ENCODE results near the gene WWOX. TPM values are rescaled to one million over a fixed set of nuclear protein-coding genes. Genes with fewer than 3 reads are reported as not detected.

Gene WWOX
- total and polyA plus RNA-seq, 2 donors: 15.4 to 23.9 TPM

DNA sequence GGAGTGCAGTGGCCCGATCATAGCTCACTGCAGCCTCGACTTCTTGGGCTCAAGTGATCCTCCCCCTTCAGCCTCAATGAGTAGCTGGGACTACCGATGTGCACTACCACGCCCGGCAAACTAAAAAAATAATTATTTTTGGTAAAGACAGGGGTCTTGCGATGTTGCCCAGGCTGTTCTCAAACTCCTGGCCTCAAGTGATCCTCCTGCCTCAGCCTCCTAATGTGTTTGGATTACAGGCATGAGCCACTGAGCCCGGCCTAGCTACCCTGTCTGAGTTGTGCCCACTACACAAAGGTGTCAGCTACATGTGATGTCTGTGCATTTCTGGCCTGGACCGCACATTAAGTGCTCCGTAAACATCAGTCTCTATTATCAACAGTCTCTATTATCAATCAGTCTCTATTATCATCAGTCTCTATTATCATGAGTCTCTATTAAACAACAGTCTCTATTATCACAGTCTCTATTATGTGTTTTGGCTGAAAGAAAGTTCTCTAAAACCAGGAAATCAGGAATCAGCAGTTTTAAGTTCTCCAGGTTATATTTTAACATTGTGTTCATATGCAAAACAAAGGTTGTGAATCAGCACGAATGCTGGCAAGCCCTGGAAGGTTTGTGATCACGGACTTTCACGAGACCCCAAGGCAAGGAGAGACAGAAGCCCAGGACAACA is 721 bp upstream of the WWOX start:
- peak overlapping the region; percentile 92 to 94 for H3K27ac ChIP-seq (ENCODE audit: low read depth in 1 of 2, low read length in 1 of 2)
- no peak for DNase-seq (ENCODE audit: low read depth in 6 of 9, low spot score in 9 of 9)
- H3K4me1 ChIP-seq (ENCODE audit: control insufficient read depth in 2 of 2, insufficient read depth in 2 of 2, low read length in 2 of 2): peaks cover 5 to 8% of the 10 kb centered on the region in 2 donors
- H3K9me3 ChIP-seq (ENCODE audit: control insufficient read depth in 2 of 2, insufficient read depth in 1 of 2, low read length in 1 of 2): no peaks in the 10 kb centered on the region
- H3K4me3 ChIP-seq (ENCODE audit: low read length in 2 of 2): peak overlapping the region; percentile 91 to 92
- WGBS: 74% methylated on average over 12 of the region's 12 CpGs
- H3K36me3 ChIP-seq (ENCODE audit: control insufficient read depth in 2 of 2, insufficient read depth in 2 of 2, low read length in 1 of 2): no peaks in the 10 kb centered on the region
- H3K27me3 ChIP-seq (ENCODE audit: control insufficient read depth in 2 of 2, insufficient read depth in 1 of 2, low read length in 1 of 2): no peaks in the 10 kb centered on the region

DNA sequence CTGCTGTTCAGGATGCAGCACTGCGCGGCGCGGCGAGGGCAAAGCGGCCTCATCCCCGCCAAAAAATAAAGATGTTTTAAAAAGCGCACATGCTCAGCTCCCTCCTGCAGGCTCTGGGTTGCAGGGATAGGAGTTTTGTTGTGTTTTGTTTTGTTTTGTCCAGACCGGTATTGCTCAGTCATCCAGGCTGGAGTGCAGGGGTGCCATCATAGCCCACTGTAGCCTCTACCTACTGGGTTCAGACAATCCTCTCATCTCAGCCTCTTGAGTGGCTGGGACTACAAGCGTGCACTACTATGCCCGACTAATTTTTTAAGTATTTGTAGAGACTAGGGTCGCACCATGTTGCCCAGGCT is 636 bp downstream of the WWOX start:
- peak overlapping the region; percentile 91 to 92 for H3K4me3 ChIP-seq (ENCODE audit: low read length in 2 of 2)
- H3K27ac ChIP-seq (ENCODE audit: low read depth in 1 of 2, low read length in 1 of 2): peak overlapping the region; percentile 92 to 94
- DNase-seq (ENCODE audit: low read depth in 6 of 9, low spot score in 9 of 9): peak in 1 of 9 donors; percentile 16
- WGBS: 10% methylated on average over 12 of the region's 12 CpGs
- peaks cover 5 to 8% of the 10 kb centered on the region in 2 donors for H3K4me1 ChIP-seq (ENCODE audit: control insufficient read depth in 2 of 2, insufficient read depth in 2 of 2, low read length in 2 of 2)
- H3K36me3 ChIP-seq (ENCODE audit: control insufficient read depth in 2 of 2, insufficient read depth in 2 of 2, low read length in 1 of 2): no peaks in the 10 kb centered on the region
- no peaks in the 10 kb centered on the region for H3K27me3 ChIP-seq (ENCODE audit: control insufficient read depth in 2 of 2, insufficient read depth in 1 of 2, low read length in 1 of 2)
- no peaks in the 10 kb centered on the region for H3K9me3 ChIP-seq (ENCODE audit: control insufficient read depth in 2 of 2, insufficient read depth in 1 of 2, low read length in 1 of 2)

DNA sequence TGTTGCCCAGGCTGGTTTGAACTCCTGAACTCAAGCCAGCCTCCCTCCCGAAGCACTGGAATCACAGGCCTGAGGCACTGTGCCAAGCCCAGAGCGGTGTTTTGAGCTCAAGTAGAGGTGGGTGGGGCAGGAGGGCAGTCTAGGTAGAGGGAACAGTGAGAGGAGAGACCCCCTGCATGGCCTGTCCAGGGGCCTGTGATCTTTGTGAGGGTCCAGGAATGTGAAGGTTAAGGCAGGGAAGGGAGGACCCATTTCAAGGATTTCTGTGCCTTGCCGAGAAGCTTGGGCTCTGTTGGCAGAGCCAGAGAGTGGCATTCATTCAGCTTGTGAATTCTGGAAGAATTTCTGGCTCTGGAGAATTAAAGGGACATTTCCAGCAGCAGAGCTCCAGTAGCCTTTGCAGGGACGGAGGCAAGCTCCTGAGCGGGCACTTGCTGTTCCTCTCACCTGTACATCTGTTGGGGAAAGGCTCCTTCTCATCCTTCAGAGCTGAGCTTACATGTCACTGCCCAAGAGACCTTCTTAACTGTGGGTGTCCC is 2.7 kb downstream of the WWOX start:
- Histone ChIP-seq H3K36me3 (ENCODE audit: control insufficient read depth in 2 of 2, insufficient read depth in 2 of 2, low read length in 1 of 2) (no peaks in the 10 kb centered on the region), H3K4me1 (ENCODE audit: control insufficient read depth in 2 of 2, insufficient read depth in 2 of 2, low read length in 2 of 2) (peaks cover 5 to 8% of the 10 kb centered on the region in 2 donors), H3K4me3 (ENCODE audit: low read length in 2 of 2) (no peak overlapping the region), H3K27ac (ENCODE audit: low read depth in 1 of 2, low read length in 1 of 2) (no peak overlapping the region), H3K27me3 (ENCODE audit: control insufficient read depth in 2 of 2, insufficient read depth in 1 of 2, low read length in 1 of 2) (no peaks in the 10 kb centered on the region), H3K9me3 (ENCODE audit: control insufficient read depth in 2 of 2, insufficient read depth in 1 of 2, low read length in 1 of 2) (no peaks in the 10 kb centered on the region)
- WGBS: 97% methylated on average over 5 of the region's 5 CpGs
- no peak for DNase-seq (ENCODE audit: low read depth in 6 of 9, low spot score in 9 of 9)

DNA sequence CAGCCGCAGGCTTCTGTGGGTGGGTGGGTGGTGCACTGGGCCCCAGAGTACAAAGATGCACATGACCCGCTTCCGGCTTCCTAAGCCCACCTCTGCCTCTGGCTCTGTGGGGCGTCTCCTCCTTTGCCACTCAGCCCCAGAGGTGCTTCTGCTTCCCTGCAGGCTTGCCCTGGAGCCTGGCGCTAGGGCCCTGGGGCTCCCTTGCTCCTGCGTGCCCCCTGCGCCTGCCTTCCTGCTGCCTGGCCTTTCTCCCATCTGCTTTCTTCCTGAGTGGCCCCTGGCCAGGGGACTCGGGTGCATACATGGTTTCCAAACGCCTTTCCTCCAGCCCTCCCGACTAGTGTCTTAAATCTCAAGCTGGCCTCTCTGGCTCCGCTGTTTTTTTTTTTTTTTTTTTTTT is 3.4 kb downstream of the WWOX start:
- Histone ChIP-seq H3K4me3 (ENCODE audit: low read length in 2 of 2) (no peak overlapping the region), H3K36me3 (ENCODE audit: control insufficient read depth in 2 of 2, insufficient read depth in 2 of 2, low read length in 1 of 2) (no peaks in the 10 kb centered on the region), H3K4me1 (ENCODE audit: control insufficient read depth in 2 of 2, insufficient read depth in 2 of 2, low read length in 2 of 2) (peaks cover 5 to 8% of the 10 kb centered on the region in 2 donors), H3K9me3 (ENCODE audit: control insufficient read depth in 2 of 2, insufficient read depth in 1 of 2, low read length in 1 of 2) (no peaks in the 10 kb centered on the region), H3K27me3 (ENCODE audit: control insufficient read depth in 2 of 2, insufficient read depth in 1 of 2, low read length in 1 of 2) (no peaks in the 10 kb centered on the region), H3K27ac (ENCODE audit: low read depth in 1 of 2, low read length in 1 of 2) (no peak overlapping the region)
- WGBS: 90% methylated on average over 11 of the region's 11 CpGs
- DNase-seq (ENCODE audit: low read depth in 6 of 9, low spot score in 9 of 9): no peak

DNA sequence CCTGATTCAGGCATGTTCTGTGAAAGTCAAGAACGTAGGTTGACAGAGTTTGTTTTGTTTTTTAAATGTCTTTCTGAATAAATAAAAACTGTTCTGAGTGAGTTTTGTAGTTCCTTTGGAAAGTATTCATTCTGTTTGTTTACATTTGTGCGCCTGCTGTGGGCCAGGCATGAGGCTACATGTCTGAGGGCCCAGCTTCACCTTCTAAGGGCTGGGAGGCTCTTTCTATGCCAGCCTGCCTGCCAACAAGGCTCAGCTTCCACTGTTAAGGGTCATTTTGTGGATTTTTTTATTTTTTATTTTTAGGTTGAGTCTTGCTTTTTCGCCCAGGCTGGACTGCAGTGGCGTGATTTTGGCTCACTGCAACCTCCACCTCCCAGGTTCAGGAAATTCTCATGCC is 6.1 kb downstream of the WWOX start:
- H3K9me3 ChIP-seq (ENCODE audit: control insufficient read depth in 2 of 2, insufficient read depth in 1 of 2, low read length in 1 of 2): no peaks in the 10 kb centered on the region
- 81% methylated on average over 4 of the region's 4 CpGs for WGBS
- no peak for DNase-seq (ENCODE audit: low read depth in 6 of 9, low spot score in 9 of 9)
- H3K4me3 ChIP-seq (ENCODE audit: low read length in 2 of 2): no peak overlapping the region
- H3K27ac ChIP-seq (ENCODE audit: low read depth in 1 of 2, low read length in 1 of 2): no peak overlapping the region
- H3K4me1 ChIP-seq (ENCODE audit: control insufficient read depth in 2 of 2, insufficient read depth in 2 of 2, low read length in 2 of 2): peaks cover under 1 to 1% of the 10 kb centered on the region in 2 donors
- H3K36me3 ChIP-seq (ENCODE audit: control insufficient read depth in 2 of 2, insufficient read depth in 2 of 2, low read length in 1 of 2): peaks cover 0 to 6% of the 10 kb centered on the region in 2 donors
- H3K27me3 ChIP-seq (ENCODE audit: control insufficient read depth in 2 of 2, insufficient read depth in 1 of 2, low read length in 1 of 2): no peaks in the 10 kb centered on the region

DNA sequence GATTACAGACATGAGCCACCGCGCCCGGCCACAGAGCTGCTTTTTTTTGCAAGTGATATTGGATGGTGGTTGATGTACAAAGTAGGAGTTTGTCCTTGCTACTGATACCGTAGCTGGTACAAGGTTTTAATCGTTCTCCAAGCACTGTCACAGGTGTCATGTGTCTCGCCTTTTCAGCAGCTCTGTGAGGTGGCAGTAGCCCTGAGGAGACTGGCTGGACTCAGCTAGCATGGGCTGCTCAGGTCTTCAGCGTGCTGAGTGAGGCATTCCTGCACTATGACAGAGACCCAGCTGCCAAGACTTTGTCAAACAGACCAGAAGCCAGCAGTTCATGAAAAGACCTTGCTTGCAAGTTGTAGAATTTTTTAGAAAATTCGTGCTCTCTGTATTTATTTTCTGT is 7.2 kb downstream of the WWOX start:
- 89% methylated on average over 8 of the region's 8 CpGs for WGBS
- no peaks in the 10 kb centered on the region for H3K9me3 ChIP-seq (ENCODE audit: control insufficient read depth in 2 of 2, insufficient read depth in 1 of 2, low read length in 1 of 2)
- no peak for DNase-seq (ENCODE audit: low read depth in 6 of 9, low spot score in 9 of 9)
- H3K4me3 ChIP-seq (ENCODE audit: low read length in 2 of 2): no peak overlapping the region
- no peak overlapping the region for H3K27ac ChIP-seq (ENCODE audit: low read depth in 1 of 2, low read length in 1 of 2)
- no peaks in the 10 kb centered on the region for H3K4me1 ChIP-seq (ENCODE audit: control insufficient read depth in 2 of 2, insufficient read depth in 2 of 2, low read length in 2 of 2)
- H3K27me3 ChIP-seq (ENCODE audit: control insufficient read depth in 2 of 2, insufficient read depth in 1 of 2, low read length in 1 of 2): no peaks in the 10 kb centered on the region
- peaks cover 2 to 9% of the 10 kb centered on the region in 2 donors for H3K36me3 ChIP-seq (ENCODE audit: control insufficient read depth in 2 of 2, insufficient read depth in 2 of 2, low read length in 1 of 2)

DNA sequence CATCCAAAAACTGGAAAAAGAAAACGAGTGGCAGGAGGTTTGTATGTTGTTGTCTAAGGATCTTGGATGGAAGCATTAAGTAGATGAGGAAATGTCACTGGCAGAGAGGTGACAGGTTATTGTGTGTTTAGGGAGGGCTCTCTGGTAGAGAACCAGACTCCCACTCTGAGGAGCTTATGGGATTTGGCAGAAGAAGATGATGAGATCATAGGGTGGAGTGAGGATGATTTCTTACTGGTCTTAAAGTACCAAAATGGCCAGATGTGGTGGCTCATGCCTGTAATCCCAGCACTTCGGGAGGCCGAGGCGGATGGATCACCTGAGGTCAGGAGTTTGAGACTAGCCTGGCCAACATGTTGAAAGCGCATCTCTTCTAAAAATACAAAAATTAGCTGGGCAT is 9.0 kb downstream of the WWOX start:
- Histone ChIP-seq H3K4me3 (ENCODE audit: low read length in 2 of 2) (no peak overlapping the region), H3K27me3 (ENCODE audit: control insufficient read depth in 2 of 2, insufficient read depth in 1 of 2, low read length in 1 of 2) (no peaks in the 10 kb centered on the region), H3K27ac (ENCODE audit: low read depth in 1 of 2, low read length in 1 of 2) (no peak overlapping the region), H3K36me3 (ENCODE audit: control insufficient read depth in 2 of 2, insufficient read depth in 2 of 2, low read length in 1 of 2) (peaks cover 2 to 22% of the 10 kb centered on the region in 2 donors), H3K4me1 (ENCODE audit: control insufficient read depth in 2 of 2, insufficient read depth in 2 of 2, low read length in 2 of 2) (no peaks in the 10 kb centered on the region), H3K9me3 (ENCODE audit: control insufficient read depth in 2 of 2, insufficient read depth in 1 of 2, low read length in 1 of 2) (no peaks in the 10 kb centered on the region)
- no peak for DNase-seq (ENCODE audit: low read depth in 6 of 9, low spot score in 9 of 9)
- WGBS: 99% methylated on average over 5 of the region's 5 CpGs

DNA sequence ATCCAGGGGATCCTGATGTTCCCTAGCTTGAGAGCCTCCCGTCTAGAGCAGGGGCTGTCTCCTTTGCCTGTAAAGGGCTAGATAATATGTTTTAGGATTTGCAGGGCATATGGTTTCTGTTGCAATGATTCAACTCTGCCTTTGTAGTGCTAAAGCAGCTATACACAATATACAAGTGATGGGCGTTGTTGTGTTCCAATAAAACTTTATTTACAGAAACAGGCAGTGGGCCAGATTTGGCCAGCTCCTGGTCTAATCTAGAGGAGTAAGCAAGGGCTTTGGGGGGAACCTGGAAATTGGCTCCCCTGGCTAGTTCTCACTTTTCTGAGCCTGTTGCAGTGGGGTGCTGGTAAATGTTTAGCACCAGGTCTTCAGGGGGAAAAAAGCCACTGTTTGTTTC is 13.8 kb downstream of the WWOX start:
- H3K27ac ChIP-seq (ENCODE audit: low read depth in 1 of 2, low read length in 1 of 2): no peak overlapping the region
- 97% methylated on average over 2 of the region's 2 CpGs for WGBS
- H3K27me3 ChIP-seq (ENCODE audit: control insufficient read depth in 2 of 2, insufficient read depth in 1 of 2, low read length in 1 of 2): no peaks in the 10 kb centered on the region
- no peak for DNase-seq (ENCODE audit: low read depth in 6 of 9, low spot score in 9 of 9)
- no peaks in the 10 kb centered on the region for H3K4me1 ChIP-seq (ENCODE audit: control insufficient read depth in 2 of 2, insufficient read depth in 2 of 2, low read length in 2 of 2)
- peaks cover 14 to 34% of the 10 kb centered on the region in 2 donors for H3K36me3 ChIP-seq (ENCODE audit: control insufficient read depth in 2 of 2, insufficient read depth in 2 of 2, low read length in 1 of 2)
- no peaks in the 10 kb centered on the region for H3K9me3 ChIP-seq (ENCODE audit: control insufficient read depth in 2 of 2, insufficient read depth in 1 of 2, low read length in 1 of 2)
- H3K4me3 ChIP-seq (ENCODE audit: low read length in 2 of 2): no peak overlapping the region

DNA sequence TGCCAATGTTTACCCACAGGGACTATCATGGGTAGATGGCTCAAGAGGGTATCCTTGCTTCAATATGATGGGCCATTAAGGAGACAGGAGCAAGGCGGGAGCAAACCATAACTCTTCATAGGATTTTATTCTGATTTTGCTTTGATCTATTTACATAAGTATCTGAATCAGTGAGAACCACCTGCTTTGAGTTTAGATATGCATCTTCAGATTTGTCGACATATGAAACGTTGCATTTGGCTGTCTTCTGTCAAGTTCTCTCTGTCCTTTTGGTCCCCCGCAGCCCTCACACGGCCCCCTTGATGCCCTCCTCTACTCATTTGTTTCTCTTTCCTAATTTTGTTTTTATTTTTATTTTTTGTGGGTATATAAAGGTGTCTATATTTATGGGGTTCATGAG is 16.2 kb downstream of the WWOX start:
- WGBS: 97% methylated on average over 5 of the region's 5 CpGs
- no peaks in the 10 kb centered on the region for H3K9me3 ChIP-seq (ENCODE audit: control insufficient read depth in 2 of 2, insufficient read depth in 1 of 2, low read length in 1 of 2)

More for the DNA sequence above, 16.2 kb downstream of the WWOX start:
- Histone ChIP-seq H3K4me1 (ENCODE audit: control insufficient read depth in 2 of 2, insufficient read depth in 2 of 2, low read length in 2 of 2) (no peaks in the 10 kb centered on the region), H3K4me3 (ENCODE audit: low read length in 2 of 2) (no peak overlapping the region), H3K36me3 (ENCODE audit: control insufficient read depth in 2 of 2, insufficient read depth in 2 of 2, low read length in 1 of 2) (peaks cover 19 to 33% of the 10 kb centered on the region in 2 donors), H3K27me3 (ENCODE audit: control insufficient read depth in 2 of 2, insufficient read depth in 1 of 2, low read length in 1 of 2) (no peaks in the 10 kb centered on the region), H3K27ac (ENCODE audit: low read depth in 1 of 2, low read length in 1 of 2) (no peak overlapping the region)
- no peak for DNase-seq (ENCODE audit: low read depth in 6 of 9, low spot score in 9 of 9)
